ENCODE measurements around the gene ALG14. TPM values are rescaled to one million over a fixed set of nuclear protein-coding genes. Genes with fewer than 3 reads are reported as not detected.
A peak's percentile ranks its signal among the peaks of the same experiment; 100 is the strongest.

Gene ALG14
- total and polyA plus RNA-seq, 2 donors (not counting 1 experiment from before 2014, with no cell fraction given) = 0.92 to 2.6 TPM

DNA sequence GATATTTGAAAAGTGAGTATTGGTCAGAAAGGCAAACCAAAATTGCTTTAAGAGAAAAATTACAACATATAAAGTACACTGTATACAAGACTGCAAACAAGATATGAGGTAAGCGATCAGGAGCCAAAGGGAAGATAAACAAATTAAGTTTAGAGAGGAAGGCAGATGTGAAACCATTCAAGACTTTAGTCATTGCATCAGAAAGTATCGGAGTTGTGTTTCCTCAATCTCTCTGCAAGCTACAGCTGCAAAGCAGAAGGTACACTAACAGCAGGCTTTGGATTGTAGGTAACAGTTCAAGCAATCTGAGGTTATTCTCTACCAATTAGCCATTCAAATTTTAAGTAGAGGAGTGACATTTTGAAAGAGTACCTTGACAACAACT is 23.1 kb upstream of the ALG14 start:
- DNase-seq (peak; percentile 15), ATAC-seq (ENCODE audit: low read depth) (no peak)
- no peak overlapping the region for H3K4me3 Mint-ChIP-seq
- no peaks in the 10 kb centered on the region for H3K27me3 ChIP-seq (replicated peaks in 1 of 4; ENCODE audit: control extremely low read depth in 1 of 4, control insufficient read depth in 3 of 4, insufficient read depth in 4 of 4, low read length in 3 of 4)
- WGBS (ENCODE audit: insufficient coverage) = 60% methylated on average over 1 of the region's 2 CpGs
- POLR2A ChIA-PET = no interaction called here
- no peak overlapping the region for H3K9ac ChIP-seq (ENCODE audit: low read length)
- H3K4me2 ChIP-seq (replicated peaks; ENCODE audit: low read depth, low read length, poor library complexity, severe bottlenecking) = no peak overlapping the region
- no peaks in the 10 kb centered on the region for H3K4me1 ChIP-seq (ENCODE audit: control insufficient read depth in 2 of 2, insufficient read depth in 2 of 2, low read length in 2 of 2)
- no peak overlapping the region for H3K27ac ChIP-seq (ENCODE audit: low read length in 2 of 2)
- H2AFZ ChIP-seq (ENCODE audit: insufficient read depth, low read depth, low read length, poor library complexity, severe bottlenecking) = peak overlapping the region; percentile 29
- no peaks in the 10 kb centered on the region for H3K9me3 Mint-ChIP-seq (ENCODE audit: insufficient read depth)
- no peak overlapping the region for H3K4me3 ChIP-seq (ENCODE audit: control extremely low read depth in 1 of 5, extremely low read depth in 1 of 5, insufficient read depth in 1 of 5, low read depth in 2 of 5, low read length in 4 of 5)
- no peaks in the 10 kb centered on the region for H4K20me1 ChIP-seq (ENCODE audit: control insufficient read depth, insufficient read depth, low read length, poor library complexity, severe bottlenecking)
- H3K9me3 ChIP-seq (ENCODE audit: control extremely low read depth in 1 of 3, control insufficient read depth in 2 of 3, insufficient read depth in 1 of 3, low read length in 2 of 3) = peaks cover 0 to 4% (median 0%) of the 10 kb centered on the region in 3 donors
- no peaks in the 10 kb centered on the region for H3K36me3 ChIP-seq (replicated peaks in 1 of 2; ENCODE audit: control extremely low read depth in 1 of 2, control insufficient read depth in 1 of 2, extremely low read depth in 1 of 2, insufficient read depth in 2 of 2, low read length in 1 of 2)
- intact Hi-C loops (cut with micrococcal nuclease) = no loop called here
- peaks cover 5% of the 10 kb centered on the region for H3K4me1 Mint-ChIP-seq
- CTCF ChIA-PET = no interaction called here
- H3K79me2 ChIP-seq (ENCODE audit: control insufficient read depth, insufficient read depth, low read length) = no peaks in the 10 kb centered on the region
- no peak overlapping the region for H3K27ac Mint-ChIP-seq
- TF ChIP-seq EZH2 (IDR thresholded peaks at IDR 0.05; ENCODE audit: borderline replicate concordance, insufficient read depth, low read depth, low read length, poor library complexity, severe bottlenecking) = no peak
- TF ChIP-seq CTCF (IDR thresholded peaks at IDR 0.05) = no peak
- H3K27me3 Mint-ChIP-seq = peaks cover 17% of the 10 kb centered on the region

- POLR2A ChIA-PET = no interaction called here
- ATAC-seq (ENCODE audit: low read depth) (no peak), DNase-seq (no peak)
- H3K4me3 ChIP-seq (ENCODE audit: control extremely low read depth in 1 of 5, extremely low read depth in 1 of 5, insufficient read depth in 1 of 5, low read depth in 2 of 5, low read length in 4 of 5) = no peak overlapping the region
- CTCF ChIA-PET = interaction anchor here (0.9 kb wide), 1 partner anchor 22 kb away, joined by 3 read pairs; the partner anchor contains the start of gene TLCD4
- H3K36me3 ChIP-seq (replicated peaks in 1 of 2; ENCODE audit: control extremely low read depth in 1 of 2, control insufficient read depth in 1 of 2, extremely low read depth in 1 of 2, insufficient read depth in 2 of 2, low read length in 1 of 2) = no peaks in the 10 kb centered on the region
- no peaks in the 10 kb centered on the region for H3K27me3 ChIP-seq (replicated peaks in 1 of 4; ENCODE audit: control extremely low read depth in 1 of 4, control insufficient read depth in 3 of 4, insufficient read depth in 4 of 4, low read length in 3 of 4)
- no peaks in the 10 kb centered on the region for H3K4me1 ChIP-seq (ENCODE audit: control insufficient read depth in 2 of 2, insufficient read depth in 2 of 2, low read length in 2 of 2)
- H3K27me3 Mint-ChIP-seq = peaks cover 14% of the 10 kb centered on the region
- WGBS (ENCODE audit: insufficient coverage) = no CpG with 5 or more reads among the region's 2 CpGs
- intact Hi-C loops (cut with micrococcal nuclease) = no loop called here
- no peaks in the 10 kb centered on the region for H4K20me1 ChIP-seq (ENCODE audit: control insufficient read depth, insufficient read depth, low read length, poor library complexity, severe bottlenecking)
- H3K9ac ChIP-seq (ENCODE audit: low read length) = no peak overlapping the region
- H3K27ac ChIP-seq (ENCODE audit: low read length in 2 of 2) = no peak overlapping the region
- TF ChIP-seq EZH2 (IDR thresholded peaks at IDR 0.05; ENCODE audit: borderline replicate concordance, insufficient read depth, low read depth, low read length, poor library complexity, severe bottlenecking) = no peak
- H3K4me3 Mint-ChIP-seq = no peak overlapping the region
- H3K9me3 ChIP-seq (ENCODE audit: control extremely low read depth in 1 of 3, control insufficient read depth in 2 of 3, insufficient read depth in 1 of 3, low read length in 2 of 3) = peaks cover 0 to 4% (median 0%) of the 10 kb centered on the region in 3 donors
- H3K9me3 Mint-ChIP-seq (ENCODE audit: insufficient read depth) = no peaks in the 10 kb centered on the region
- H2AFZ ChIP-seq (ENCODE audit: insufficient read depth, low read depth, low read length, poor library complexity, severe bottlenecking) = no peak overlapping the region
- no peak overlapping the region for H3K4me2 ChIP-seq (replicated peaks; ENCODE audit: low read depth, low read length, poor library complexity, severe bottlenecking)
- peaks cover 5% of the 10 kb centered on the region for H3K4me1 Mint-ChIP-seq
- H3K27ac Mint-ChIP-seq = no peak overlapping the region
- no peaks in the 10 kb centered on the region for H3K79me2 ChIP-seq (ENCODE audit: control insufficient read depth, insufficient read depth, low read length)
Observed at GRCh38 chr1:95094923-95095322, 22.2 kb upstream of the ALG14 start.
